Neural cell (in vitro differentiated cells): ENCODE measurements around the gene OBSCN. TPM values are rescaled to one million over a fixed set of nuclear protein-coding genes. Genes with fewer than 3 reads are reported as not detected.

Source experiments
- H2AFZ ChIP-seq: fragments of 200-600, 300-800 bp; sonication (generic), shearing (Covaris generic); 2 replicates; pipeline ENCODE4 v1.6.0; 2014; ENCODE audit warnings: low read depth, mild to moderate bottlenecking, antibody characterized with exemption, low read length, moderate library complexity
- H3F3A ChIP-seq: fragments of 200-600 bp; shearing (Covaris generic); 2 replicates; pipeline ENCODE4 v1.6.1; 2016; ENCODE audit warnings: mild to moderate bottlenecking, moderate library complexity, mixed read lengths, antibody characterized with exemption, low read length; ENCODE audit not compliant: insufficient read depth, poor library complexity, severe bottlenecking
- H3K27ac ChIP-seq: fragments of 200-600, 300-800 bp; sonication (generic), shearing (Covaris generic); 2 replicates; pipeline ENCODE4 v1.5.1; 2014; ENCODE audit warnings: mild to moderate bottlenecking, low read length, moderate library complexity
- H3K27me3 ChIP-seq: fragments of 300-800, 200-600 bp; sonication (generic), shearing (Covaris generic); 2 replicates; pipeline ENCODE4 v1.6.0; 2014; ENCODE audit warnings: mild to moderate bottlenecking, low read depth, low read length, moderate library complexity; ENCODE audit not compliant: insufficient read depth
- H3K36me3 ChIP-seq: fragments of 300-800, 200-600 bp; sonication (generic), shearing (Covaris generic); 2 replicates; pipeline ENCODE4 v1.5.1; 2014; ENCODE audit warnings: mild to moderate bottlenecking, antibody characterized with exemption, low read length, moderate library complexity; ENCODE audit not compliant: insufficient read depth
- H3K4me2 ChIP-seq: fragments of 300-800, 200-600 bp; sonication (generic), shearing (Covaris generic); 2 replicates; pipeline ENCODE4 v1.6.0; 2014; ENCODE audit warnings: mild to moderate bottlenecking, low read length
- H3K4me3 ChIP-seq: fragments of 300-800, 200-600 bp; sonication (generic), shearing (Covaris generic); 2 replicates; pipeline ENCODE4 v1.5.1; 2014; ENCODE audit warnings: mild to moderate bottlenecking, low read length, moderate library complexity
- H3K79me2 ChIP-seq: fragments of 200-600 bp; shearing (Covaris generic); replicated peaks from 2 replicates; pipeline ENCODE4 v1.6.0; 2014; ENCODE audit warnings: mild to moderate bottlenecking, low read length, moderate library complexity; ENCODE audit not compliant: insufficient read depth
- H3K9ac ChIP-seq: fragments of 300-800, 200-600 bp; sonication (generic), shearing (Covaris generic); 2 replicates; pipeline ENCODE4 v1.6.1; 2016; ENCODE audit warnings: mild to moderate bottlenecking, low read length, mixed read lengths
- H3K9me2 ChIP-seq: fragments of 200-600 bp; shearing (Covaris generic); 2 replicates; pipeline ENCODE4 v1.6.1; 2016; ENCODE audit warnings: mild to moderate bottlenecking, low read length, mixed read lengths; ENCODE audit not compliant: insufficient read depth
- H3K9me3 ChIP-seq: fragments of 200-600, 300-800 bp; sonication (generic), shearing (Covaris generic); 2 replicates; pipeline ENCODE4 v1.6.1; 2016; ENCODE audit warnings: mild to moderate bottlenecking, mixed run types, low read length, moderate library complexity, mixed read lengths
- H4K20me1 ChIP-seq: fragments of 200-600 bp; shearing (Covaris generic); 2 replicates; pipeline ENCODE4 v1.6.1; 2016; ENCODE audit warnings: mild to moderate bottlenecking, mixed run types; ENCODE audit not compliant: insufficient read depth
- EP300 ChIP-seq: fragments of 450-650 bp; conservative IDR thresholded peaks from 2 replicates; pipeline ENCODE4 v1.6.1; 2014; ENCODE audit warnings: antibody characterized with exemption, mild to moderate bottlenecking, moderate library complexity; ENCODE audit not compliant: poor library complexity, severe bottlenecking
- EZH2 ChIP-seq: fragments of 200-600, 300-800 bp; shearing (Covaris generic), sonication (generic); IDR thresholded peaks from 2 replicates; pipeline ENCODE4 v1.6.1; 2014; ENCODE audit warnings: antibody characterized with exemption, low read length, borderline replicate concordance, mild to moderate bottlenecking; ENCODE audit not compliant: insufficient read depth, poor library complexity, severe bottlenecking
- MXI1 ChIP-seq: fragments of 450-650 bp; conservative IDR thresholded peaks from 2 replicates; pipeline ENCODE4 v1.6.1; 2014; ENCODE audit warnings: antibody characterized with exemption, mild to moderate bottlenecking; ENCODE audit not compliant: poor library complexity, severe bottlenecking
- POLR2AphosphoS5 ChIP-seq: IDR thresholded peaks from 2 replicates; pipeline ENCODE4 v1.6.1; 2012
- RAD21 ChIP-seq: fragments of 450-650 bp; conservative IDR thresholded peaks from 2 replicates; pipeline ENCODE4 v1.6.1; 2014; ENCODE audit warnings: antibody characterized with exemption, mild to moderate bottlenecking, moderate library complexity
- SMC3 ChIP-seq: fragments of 450-650 bp; conservative IDR thresholded peaks from 2 replicates; pipeline ENCODE4 v1.6.1; 2014; ENCODE audit warnings: antibody characterized with exemption, mild to moderate bottlenecking, moderate library complexity; ENCODE audit not compliant: poor library complexity
- TAF1 ChIP-seq: IDR thresholded peaks from 2 replicates; pipeline ENCODE4 v1.6.1; 2012; ENCODE audit warnings: low read depth
- polyA plus RNA-seq: library from polyadenylated mRNA; depleted of rRNA; stranded (reverse); fragments of >200 nt; gene quantifications from 2 replicates; pipeline ENCODE4 v1.2.3, GENCODE V29; 2014
- TF ChIP-seq, protein P1 (sequence below): IDR thresholded peaks from 2 replicates; pipeline ENCODE4 v1.6.1; 2012; ENCODE audit warnings: borderline replicate concordance
- TF ChIP-seq, protein P2 (sequence below): fragments of 450-650 bp; IDR thresholded peaks from 2 replicates; pipeline ENCODE4 v1.5.1; 2014; ENCODE audit warnings: antibody characterized with exemption, mild to moderate bottlenecking, moderate library complexity; ENCODE audit not compliant: poor library complexity, severe bottlenecking

OBSCN gene
- polyA plus RNA-seq, 1 donor from 2014 or later: 7.2 TPM

DNA sequence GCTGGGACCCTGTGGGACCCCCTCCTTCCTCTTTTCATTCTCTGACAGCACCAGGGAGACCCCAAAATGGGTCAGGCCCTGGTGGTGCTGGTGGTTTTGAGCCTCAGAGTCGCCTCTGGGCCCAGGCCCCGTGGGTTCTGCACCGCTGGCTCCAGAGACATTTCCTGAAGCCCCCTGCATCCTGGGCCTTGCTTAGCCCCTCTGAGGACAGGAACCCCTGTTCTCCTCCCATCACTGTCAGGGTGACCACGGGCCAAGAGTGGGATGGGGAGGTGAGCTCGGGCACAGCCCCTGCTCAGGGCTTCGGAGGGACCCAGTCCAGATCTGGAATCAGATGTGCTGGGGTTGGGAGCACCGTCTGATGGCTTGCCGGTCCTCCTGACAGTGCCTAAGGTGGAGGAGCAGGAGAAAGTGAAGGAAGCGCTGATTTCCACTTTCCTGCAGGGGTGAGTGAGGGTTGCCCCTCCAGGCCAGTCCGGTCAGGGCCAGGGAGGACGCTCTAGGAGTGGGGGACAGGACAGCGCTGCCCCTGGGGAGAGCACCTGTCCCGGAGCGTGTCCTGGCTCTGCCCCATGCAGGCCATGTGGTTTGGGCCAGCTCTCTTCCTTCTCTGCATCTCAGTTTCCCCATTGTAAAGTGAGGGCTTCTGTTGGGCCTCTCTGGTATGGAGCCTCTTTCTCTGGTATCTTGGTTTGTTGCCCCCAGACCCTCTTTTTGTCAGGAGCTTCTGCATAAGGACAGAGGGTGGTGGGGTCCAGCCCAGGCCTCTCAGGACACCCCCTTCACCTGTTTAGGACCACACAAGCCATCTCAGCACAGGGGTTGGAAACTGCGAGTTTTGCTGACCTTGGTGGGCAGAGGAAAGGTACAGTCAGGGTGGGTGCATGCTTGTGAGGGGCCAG lies 127.8 kb downstream of the OBSCN start:
- no peak overlapping the region for H3K9ac ChIP-seq
- no peaks in the 10 kb centered on the region for H3K9me2 ChIP-seq
- no peak overlapping the region for H3K4me3 ChIP-seq
- H3K36me3 ChIP-seq: no peaks in the 10 kb centered on the region
- no peaks in the 10 kb centered on the region for H3F3A ChIP-seq
- no peaks in the 10 kb centered on the region for H3K79me2 ChIP-seq
- H3K27me3 ChIP-seq: no peaks in the 10 kb centered on the region
- TF ChIP-seq MXI1 (no peak), TAF1 (no peak), SMC3 (no peak), EP300 (no peak), POLR2AphosphoS5 (no peak), EZH2 (no peak), RAD21 (no peak)
- TF ChIP-seq, protein P1, sequence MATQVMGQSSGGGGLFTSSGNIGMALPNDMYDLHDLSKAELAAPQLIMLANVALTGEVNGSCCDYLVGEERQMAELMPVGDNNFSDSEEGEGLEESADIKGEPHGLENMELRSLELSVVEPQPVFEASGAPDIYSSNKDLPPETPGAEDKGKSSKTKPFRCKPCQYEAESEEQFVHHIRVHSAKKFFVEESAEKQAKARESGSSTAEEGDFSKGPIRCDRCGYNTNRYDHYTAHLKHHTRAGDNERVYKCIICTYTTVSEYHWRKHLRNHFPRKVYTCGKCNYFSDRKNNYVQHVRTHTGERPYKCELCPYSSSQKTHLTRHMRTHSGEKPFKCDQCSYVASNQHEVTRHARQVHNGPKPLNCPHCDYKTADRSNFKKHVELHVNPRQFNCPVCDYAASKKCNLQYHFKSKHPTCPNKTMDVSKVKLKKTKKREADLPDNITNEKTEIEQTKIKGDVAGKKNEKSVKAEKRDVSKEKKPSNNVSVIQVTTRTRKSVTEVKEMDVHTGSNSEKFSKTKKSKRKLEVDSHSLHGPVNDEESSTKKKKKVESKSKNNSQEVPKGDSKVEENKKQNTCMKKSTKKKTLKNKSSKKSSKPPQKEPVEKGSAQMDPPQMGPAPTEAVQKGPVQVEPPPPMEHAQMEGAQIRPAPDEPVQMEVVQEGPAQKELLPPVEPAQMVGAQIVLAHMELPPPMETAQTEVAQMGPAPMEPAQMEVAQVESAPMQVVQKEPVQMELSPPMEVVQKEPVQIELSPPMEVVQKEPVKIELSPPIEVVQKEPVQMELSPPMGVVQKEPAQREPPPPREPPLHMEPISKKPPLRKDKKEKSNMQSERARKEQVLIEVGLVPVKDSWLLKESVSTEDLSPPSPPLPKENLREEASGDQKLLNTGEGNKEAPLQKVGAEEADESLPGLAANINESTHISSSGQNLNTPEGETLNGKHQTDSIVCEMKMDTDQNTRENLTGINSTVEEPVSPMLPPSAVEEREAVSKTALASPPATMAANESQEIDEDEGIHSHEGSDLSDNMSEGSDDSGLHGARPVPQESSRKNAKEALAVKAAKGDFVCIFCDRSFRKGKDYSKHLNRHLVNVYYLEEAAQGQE: no peak
- TF ChIP-seq, protein P2, sequence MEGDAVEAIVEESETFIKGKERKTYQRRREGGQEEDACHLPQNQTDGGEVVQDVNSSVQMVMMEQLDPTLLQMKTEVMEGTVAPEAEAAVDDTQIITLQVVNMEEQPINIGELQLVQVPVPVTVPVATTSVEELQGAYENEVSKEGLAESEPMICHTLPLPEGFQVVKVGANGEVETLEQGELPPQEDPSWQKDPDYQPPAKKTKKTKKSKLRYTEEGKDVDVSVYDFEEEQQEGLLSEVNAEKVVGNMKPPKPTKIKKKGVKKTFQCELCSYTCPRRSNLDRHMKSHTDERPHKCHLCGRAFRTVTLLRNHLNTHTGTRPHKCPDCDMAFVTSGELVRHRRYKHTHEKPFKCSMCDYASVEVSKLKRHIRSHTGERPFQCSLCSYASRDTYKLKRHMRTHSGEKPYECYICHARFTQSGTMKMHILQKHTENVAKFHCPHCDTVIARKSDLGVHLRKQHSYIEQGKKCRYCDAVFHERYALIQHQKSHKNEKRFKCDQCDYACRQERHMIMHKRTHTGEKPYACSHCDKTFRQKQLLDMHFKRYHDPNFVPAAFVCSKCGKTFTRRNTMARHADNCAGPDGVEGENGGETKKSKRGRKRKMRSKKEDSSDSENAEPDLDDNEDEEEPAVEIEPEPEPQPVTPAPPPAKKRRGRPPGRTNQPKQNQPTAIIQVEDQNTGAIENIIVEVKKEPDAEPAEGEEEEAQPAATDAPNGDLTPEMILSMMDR: no peak
- H2AFZ ChIP-seq: no peak overlapping the region
- H3K9me3 ChIP-seq: no peaks in the 10 kb centered on the region
- no peak overlapping the region for H3K4me2 ChIP-seq
- no peaks in the 10 kb centered on the region for H4K20me1 ChIP-seq
- H3K27ac ChIP-seq: no peak overlapping the region

DNA sequence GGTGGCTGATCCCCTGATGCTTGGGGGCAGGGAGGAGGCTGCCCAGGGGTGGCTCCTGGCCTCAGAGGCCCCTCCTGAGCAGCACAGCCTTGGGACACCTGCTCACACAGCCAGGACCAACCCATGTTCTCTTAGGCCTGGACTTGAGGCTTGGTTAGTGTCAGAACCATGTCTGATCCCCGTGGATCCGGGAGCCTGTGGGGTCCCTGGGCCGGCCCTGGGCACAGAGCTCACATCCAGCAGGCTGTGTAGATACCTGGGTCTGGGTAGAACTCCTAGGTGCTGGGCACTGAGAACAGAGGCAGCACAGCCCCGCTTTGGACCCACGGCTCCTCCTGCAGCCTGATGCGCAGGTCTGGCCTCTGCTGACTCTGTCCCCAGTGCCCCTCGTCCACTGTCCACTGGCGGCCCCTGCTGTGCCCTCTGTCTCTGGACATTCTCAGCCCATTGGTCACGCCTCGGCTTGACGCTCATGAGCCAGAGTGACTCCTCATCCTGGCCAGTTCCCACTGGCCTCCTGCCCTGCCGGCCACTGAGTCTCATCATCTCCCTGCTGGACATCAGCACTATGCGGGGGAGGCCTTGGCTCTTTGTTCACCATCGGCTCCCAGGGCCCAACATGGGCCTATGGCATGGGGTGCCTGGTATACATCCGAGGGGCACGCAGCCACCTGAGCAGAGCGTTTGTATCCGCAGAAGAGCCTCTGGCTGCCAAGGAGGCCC lies 128.6 kb downstream of the OBSCN start:
- Histone ChIP-seq H3K27me3 (no peaks in the 10 kb centered on the region), H3F3A (no peaks in the 10 kb centered on the region), H3K79me2 (no peaks in the 10 kb centered on the region), H3K27ac (no peak overlapping the region), H3K36me3 (no peaks in the 10 kb centered on the region), H3K9me3 (no peaks in the 10 kb centered on the region), H3K4me3 (no peak overlapping the region), H3K4me2 (no peak overlapping the region), H4K20me1 (no peaks in the 10 kb centered on the region), H3K9ac (no peak overlapping the region), H3K9me2 (no peaks in the 10 kb centered on the region), H2AFZ (no peak overlapping the region)
- TF ChIP-seq EZH2: no peak
- TF ChIP-seq, protein P1: no peak
- no peak for TF ChIP-seq RAD21
- TF ChIP-seq TAF1: no peak
- TF ChIP-seq, protein P2: no peak
- no peak for TF ChIP-seq MXI1
